HEK293 (cell line): Measurements from ENCODE around the gene INSL3.

ENCODE experiments used
- CTCF ChIA-PET: fragments of 350-600 bp; formaldehyde crosslinking; extraction: SDS; loops from one replicate; lab custom pipeline; 2021; ENCODE audit warnings: antibody characterized with exemption; lab: Yijun Ruan, JAX
- POLR2A ChIA-PET: fragments of 300-600 bp; formaldehyde crosslinking; extraction: SDS; loops from one replicate; lab custom pipeline; 2020; ENCODE audit warnings: antibody characterized with exemption, inconsistent platforms; lab: Yijun Ruan, JAX
- H3K27ac ChIP-seq: fragments of 200-500 bp; sonication (Bioruptor generic); 2 replicates; pipeline ENCODE4 v1.5.1; 2014; ENCODE audit warnings: low read depth, low read length, control low read depth, inconsistent platforms; ENCODE audit errors: extremely low read depth
- H3K36me3 ChIP-seq, 2 experiments: fragments of 200-500 bp in 1 of 2; sonication (Bioruptor generic) in 1 of 2; 1 replicate in 1 of 2; 2 replicates in 1 of 2; pipeline ENCODE4 v1.5.1; 2014 to 2017; ENCODE audit warnings: inconsistent platforms in 2 of 2, low read length in 2 of 2; ENCODE audit not compliant: control insufficient read depth in 2 of 2, insufficient read depth in 1 of 2
- H3K4me1 ChIP-seq: fragments of 200-500 bp; sonication (Bioruptor generic); 2 replicates; pipeline ENCODE4 v1.5.1; 2014; ENCODE audit warnings: mild to moderate bottlenecking, low read length, inconsistent platforms; ENCODE audit not compliant: control insufficient read depth, insufficient read depth
- H3K4me3 ChIP-seq: 2 replicates; pipeline ENCODE4 v1.5.1; 2011; ENCODE audit warnings: low read depth, mild to moderate bottlenecking, control low read depth, low read length, moderate library complexity
- H3K9me3 ChIP-seq: fragments of 200-500 bp; sonication (Bioruptor generic); 2 replicates; pipeline ENCODE4 v1.5.1; 2014; ENCODE audit warnings: low read depth, low read length, inconsistent platforms; ENCODE audit not compliant: control insufficient read depth, insufficient read depth
- GLIS1 ChIP-seq: fragments of 450-650 bp; formaldehyde crosslinking; IDR thresholded peaks from 2 replicates; pipeline ENCODE4 v1.5.1; 2016; ENCODE audit warnings: missing biosample characterization, missing genetic modification characterization
- PRDM1 ChIP-seq: fragments of 450-650 bp; formaldehyde crosslinking; IDR thresholded peaks from 2 replicates; pipeline ENCODE4; 2016; ENCODE audit warnings: missing biosample characterization, missing genetic modification characterization
- SCRT1 ChIP-seq: fragments of 450-650 bp; formaldehyde crosslinking; IDR thresholded peaks from 2 replicates; pipeline ENCODE4 v1.5.1; 2016; ENCODE audit warnings: missing biosample characterization, missing genetic modification characterization, borderline replicate concordance
- SP3 ChIP-seq: fragments of 450-650 bp; formaldehyde crosslinking; IDR thresholded peaks from 2 replicates; pipeline ENCODE4 v1.5.1; 2016; ENCODE audit warnings: missing biosample characterization, missing genetic modification characterization
- ZNF157 ChIP-seq: fragments of 450-650 bp; formaldehyde crosslinking; IDR thresholded peaks from 2 replicates; pipeline ENCODE4 v1.5.1; 2016; ENCODE audit warnings: missing biosample characterization, missing genetic modification characterization
- ZNF24 ChIP-seq: fragments of 450-650 bp; formaldehyde crosslinking; IDR thresholded peaks from 2 replicates; pipeline ENCODE4 v1.5.1; 2016; ENCODE audit warnings: missing biosample characterization, missing genetic modification characterization
- ZNF350 ChIP-seq: fragments of 450-650 bp; formaldehyde crosslinking; IDR thresholded peaks from 2 replicates; pipeline ENCODE4 v1.5.0; 2017; ENCODE audit warnings: missing biosample characterization, mild to moderate bottlenecking, missing genetic modification characterization
- ZNF37A ChIP-seq: fragments of 450-650 bp; IDR thresholded peaks from 2 replicates; pipeline ENCODE4 v1.5.1; 2018; ENCODE audit warnings: missing biosample characterization, missing genetic modification characterization
- ZNF423 ChIP-seq: fragments of 450-650 bp; formaldehyde crosslinking; IDR thresholded peaks from 2 replicates; pipeline ENCODE4 v1.5.1; 2016; ENCODE audit warnings: missing biosample characterization, missing genetic modification characterization
- ZNF529 ChIP-seq: fragments of 450-650 bp; formaldehyde crosslinking; IDR thresholded peaks from 2 replicates; pipeline ENCODE4 v1.5.1; 2017; ENCODE audit warnings: missing genetic modification characterization, missing biosample characterization; ENCODE audit not compliant: insufficient replicate concordance
- TF ChIP-seq, protein P1 (sequence below): fragments of 450-650 bp; formaldehyde crosslinking; conservative IDR thresholded peaks from 2 replicates; pipeline ENCODE4 v1.5.1; 2016; ENCODE audit warnings: low read depth, missing biosample characterization, missing genetic modification characterization
- TF ChIP-seq, protein P2 (sequence below): fragments of 450-650 bp; formaldehyde crosslinking; IDR thresholded peaks from 2 replicates; pipeline ENCODE4 v1.5.1; 2016; ENCODE audit warnings: missing biosample characterization, missing genetic modification characterization
- TF ChIP-seq, protein P3 (sequence below): fragments of 450-650 bp; formaldehyde crosslinking; IDR thresholded peaks from 2 replicates; pipeline ENCODE4 v1.5.1; 2016; ENCODE audit warnings: missing biosample characterization, missing genetic modification characterization, low read depth

INSL3 gene, protein sequence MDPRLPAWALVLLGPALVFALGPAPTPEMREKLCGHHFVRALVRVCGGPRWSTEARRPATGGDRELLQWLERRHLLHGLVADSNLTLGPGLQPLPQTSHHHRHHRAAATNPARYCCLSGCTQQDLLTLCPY

GRCh38 chr19:17821190-17821589 lies at the start of gene INSL3:
Gene INSL3 (minus strand): TSS chr19:17821519. CDS start chr19:17821506, 13 bp downstream.
- H3K4me1 ChIP-seq = no peaks in the 10 kb centered on the region
- no peak within 1 kb of the TSS for H3K4me3 ChIP-seq
- H3K27ac ChIP-seq = no peak within 1 kb of the TSS
- TF ChIP-seq SCRT1 (tag by site-specific recombination) (no peak), ZNF24 (tag by site-specific recombination) (no peak), ZNF529 (no peak), ZNF350 (tag by site-specific recombination) (no peak), ZNF157 (no peak), ZNF37A (tag by site-specific recombination) (no peak), PRDM1 (tag by site-specific recombination) (no peak), SP3 (tag by site-specific recombination) (no peak)
- TF ChIP-seq, protein P1, sequence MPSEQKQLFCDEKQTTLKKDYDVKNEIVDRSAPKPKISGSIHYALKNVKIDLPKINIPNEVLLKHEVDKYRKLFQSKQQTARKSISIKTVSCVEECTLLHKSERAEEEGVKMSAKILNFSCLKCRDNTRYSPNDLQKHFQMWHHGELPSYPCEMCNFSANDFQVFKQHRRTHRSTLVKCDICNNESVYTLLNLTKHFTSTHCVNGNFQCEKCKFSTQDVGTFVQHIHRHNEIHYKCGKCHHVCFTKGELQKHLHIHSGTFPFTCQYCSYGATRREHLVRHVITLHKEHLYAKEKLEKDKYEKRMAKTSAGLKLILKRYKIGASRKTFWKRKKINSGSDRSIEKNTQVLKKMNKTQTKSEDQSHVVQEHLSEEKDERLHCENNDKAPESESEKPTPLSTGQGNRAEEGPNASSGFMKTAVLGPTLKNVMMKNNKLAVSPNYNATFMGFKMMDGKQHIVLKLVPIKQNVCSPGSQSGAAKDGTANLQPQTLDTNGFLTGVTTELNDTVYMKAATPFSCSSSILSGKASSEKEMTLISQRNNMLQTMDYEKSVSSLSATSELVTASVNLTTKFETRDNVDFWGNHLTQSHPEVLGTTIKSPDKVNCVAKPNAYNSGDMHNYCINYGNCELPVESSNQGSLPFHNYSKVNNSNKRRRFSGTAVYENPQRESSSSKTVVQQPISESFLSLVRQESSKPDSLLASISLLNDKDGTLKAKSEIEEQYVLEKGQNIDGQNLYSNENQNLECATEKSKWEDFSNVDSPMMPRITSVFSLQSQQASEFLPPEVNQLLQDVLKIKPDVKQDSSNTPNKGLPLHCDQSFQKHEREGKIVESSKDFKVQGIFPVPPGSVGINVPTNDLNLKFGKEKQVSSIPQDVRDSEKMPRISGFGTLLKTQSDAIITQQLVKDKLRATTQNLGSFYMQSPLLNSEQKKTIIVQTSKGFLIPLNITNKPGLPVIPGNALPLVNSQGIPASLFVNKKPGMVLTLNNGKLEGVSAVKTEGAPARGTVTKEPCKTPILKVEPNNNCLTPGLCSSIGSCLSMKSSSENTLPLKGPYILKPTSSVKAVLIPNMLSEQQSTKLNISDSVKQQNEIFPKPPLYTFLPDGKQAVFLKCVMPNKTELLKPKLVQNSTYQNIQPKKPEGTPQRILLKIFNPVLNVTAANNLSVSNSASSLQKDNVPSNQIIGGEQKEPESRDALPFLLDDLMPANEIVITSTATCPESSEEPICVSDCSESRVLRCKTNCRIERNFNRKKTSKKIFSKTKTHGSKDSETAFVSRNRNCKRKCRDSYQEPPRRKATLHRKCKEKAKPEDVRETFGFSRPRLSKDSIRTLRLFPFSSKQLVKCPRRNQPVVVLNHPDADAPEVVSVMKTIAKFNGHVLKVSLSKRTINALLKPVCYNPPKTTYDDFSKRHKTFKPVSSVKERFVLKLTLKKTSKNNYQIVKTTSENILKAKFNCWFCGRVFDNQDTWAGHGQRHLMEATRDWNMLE = no peak
- TF ChIP-seq, protein P2, sequence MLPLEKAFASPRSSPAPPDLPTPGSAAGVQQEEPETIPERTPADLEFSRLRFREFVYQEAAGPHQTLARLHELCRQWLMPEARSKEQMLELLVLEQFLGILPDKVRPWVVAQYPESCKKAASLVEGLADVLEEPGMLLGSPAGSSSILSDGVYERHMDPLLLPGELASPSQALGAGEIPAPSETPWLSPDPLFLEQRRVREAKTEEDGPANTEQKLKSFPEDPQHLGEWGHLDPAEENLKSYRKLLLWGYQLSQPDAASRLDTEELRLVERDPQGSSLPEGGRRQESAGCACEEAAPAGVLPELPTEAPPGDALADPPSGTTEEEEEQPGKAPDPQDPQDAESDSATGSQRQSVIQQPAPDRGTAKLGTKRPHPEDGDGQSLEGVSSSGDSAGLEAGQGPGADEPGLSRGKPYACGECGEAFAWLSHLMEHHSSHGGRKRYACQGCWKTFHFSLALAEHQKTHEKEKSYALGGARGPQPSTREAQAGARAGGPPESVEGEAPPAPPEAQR (tag by site-specific recombination) = no peak
- TF ChIP-seq, protein P3, sequence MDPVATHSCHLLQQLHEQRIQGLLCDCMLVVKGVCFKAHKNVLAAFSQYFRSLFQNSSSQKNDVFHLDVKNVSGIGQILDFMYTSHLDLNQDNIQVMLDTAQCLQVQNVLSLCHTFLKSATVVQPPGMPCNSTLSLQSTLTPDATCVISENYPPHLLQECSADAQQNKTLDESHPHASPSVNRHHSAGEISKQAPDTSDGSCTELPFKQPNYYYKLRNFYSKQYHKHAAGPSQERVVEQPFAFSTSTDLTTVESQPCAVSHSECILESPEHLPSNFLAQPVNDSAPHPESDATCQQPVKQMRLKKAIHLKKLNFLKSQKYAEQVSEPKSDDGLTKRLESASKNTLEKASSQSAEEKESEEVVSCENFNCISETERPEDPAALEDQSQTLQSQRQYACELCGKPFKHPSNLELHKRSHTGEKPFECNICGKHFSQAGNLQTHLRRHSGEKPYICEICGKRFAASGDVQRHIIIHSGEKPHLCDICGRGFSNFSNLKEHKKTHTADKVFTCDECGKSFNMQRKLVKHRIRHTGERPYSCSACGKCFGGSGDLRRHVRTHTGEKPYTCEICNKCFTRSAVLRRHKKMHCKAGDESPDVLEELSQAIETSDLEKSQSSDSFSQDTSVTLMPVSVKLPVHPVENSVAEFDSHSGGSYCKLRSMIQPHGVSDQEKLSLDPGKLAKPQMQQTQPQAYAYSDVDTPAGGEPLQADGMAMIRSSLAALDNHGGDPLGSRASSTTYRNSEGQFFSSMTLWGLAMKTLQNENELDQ = no peak
- H3K9me3 ChIP-seq = no peaks in the 10 kb centered on the region
- ChIA-PET POLR2A (no interaction called here), CTCF (no interaction called here)
- H3K36me3 ChIP-seq = no peaks in the 10 kb centered on the region

DNA sequence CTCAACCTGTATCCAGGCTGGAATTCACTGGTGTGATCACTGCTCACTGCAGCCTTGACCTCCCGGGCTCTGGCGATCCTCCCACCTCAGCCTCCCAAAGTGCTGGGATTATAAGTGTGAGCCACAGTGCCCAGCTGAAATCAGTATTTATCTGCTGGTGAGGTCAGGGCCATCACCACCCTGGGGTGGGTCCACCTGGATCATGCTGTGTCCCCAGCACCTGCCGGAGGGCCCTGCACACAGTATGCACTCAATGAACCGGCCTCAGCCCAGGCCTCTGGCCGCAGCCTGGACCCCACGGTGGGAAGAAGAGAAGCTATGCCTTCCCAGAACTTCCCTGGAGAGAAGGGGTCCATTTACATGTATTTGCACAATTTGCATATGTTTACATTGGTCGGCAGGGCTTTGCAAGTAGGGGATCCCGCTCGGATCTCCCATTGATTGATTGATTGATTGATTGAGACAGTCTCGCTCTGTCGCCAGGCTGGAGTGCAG lies 47.8 kb upstream of the INSL3 start:
- TF ChIP-seq GLIS1 (tag by site-specific recombination) = peak; percentile 55
- no peak for TF ChIP-seq ZNF423 (tag by site-specific recombination)
- ChIA-PET POLR2A (interaction anchor here (2.6 kb wide), 1 partner anchor 10 kb away, joined by 12 read pairs; the partner anchor contains the start of gene RPL18A), CTCF (interaction anchor here (0.6 to 2.5 kb wide), 4 partner anchors 62 to 175 kb away, joined by 3 to 22 read pairs (median 4); partner anchors contain the start of gene CCDC124)
- H3K36me3 ChIP-seq = peaks cover 0 to 20% of the 10 kb centered on the region in 2 experiments; a peak in 2 of 3 replicates
- no peak overlapping the region for H3K4me3 ChIP-seq
- no peaks in the 10 kb centered on the region for H3K9me3 ChIP-seq
- H3K4me1 ChIP-seq = peaks cover 3% of the 10 kb centered on the region; the same call in 1 of the 2 replicates
- H3K27ac ChIP-seq = no peak overlapping the region
